ENCODE measurements around the gene BID. TPM values are rescaled to one million over a fixed set of nuclear protein-coding genes. Genes with fewer than 3 reads are reported as not detected.
A peak's percentile ranks its signal among the peaks of the same experiment; 100 is the strongest.

BID gene
- total RNA-seq, 1 experiment from 2014 or later = 32.5 TPM

GRCh38 chr22:17772249-17772957 lies 1.9 kb downstream of the BID start:
- CTCF ChIA-PET = interaction anchor here (1.2 to 8.2 kb wide), 9 partner anchors 14 to 304 kb away, joined by 3 to 92 read pairs (median 8); no protein-coding TSS in a partner anchor

GRCh38 chr22:17770180-17771077 lies 3.8 kb downstream of the BID start:
- H3K4me1 Mint-ChIP-seq = peaks cover 17% of the 10 kb centered on the region
- no peaks in the 10 kb centered on the region for H3K36me3 Mint-ChIP-seq
- ChIA-PET POLR2A (no interaction called here), CTCF (interaction anchor here (0.6 to 8.2 kb wide), 4 partner anchors 10 to 27 kb away, joined by 5 to 92 read pairs (median 22); no protein-coding TSS in a partner anchor)
- peak overlapping the region; percentile 49; the same call in 1 of the 2 replicates for H3K27ac Mint-ChIP-seq
- H3K27me3 Mint-ChIP-seq (ENCODE audit: low read depth) = peaks cover 5% of the 10 kb centered on the region; the same call in 1 of the 2 replicates
- no peak overlapping the region for H3K4me3 Mint-ChIP-seq
- DNase-seq (ENCODE audit: low spot score) = no peak
- no peaks in the 10 kb centered on the region for H3K9me3 Mint-ChIP-seq
- ATAC-seq = no peak
- TF ChIP-seq NFE2L1 (CRISPR knock-in tag; IDR thresholded peaks at IDR 0.05) (no peak), ATF3 (CRISPR knock-in tag; conservative IDR thresholded peaks at IDR 0.05) (no peak), CTCF (IDR thresholded peaks at IDR 0.05) (no peak), MAX (CRISPR knock-in tag; IDR thresholded peaks at IDR 0.05) (no peak), SOX15 (CRISPR knock-in tag; IDR thresholded peaks at IDR 0.05) (no peak), ERG (CRISPR knock-in tag; IDR thresholded peaks at IDR 0.05) (no peak), OVOL2 (CRISPR knock-in tag; IDR thresholded peaks at IDR 0.05; ENCODE audit: borderline replicate concordance) (no peak), CBFB (CRISPR knock-in tag; IDR thresholded peaks at IDR 0.05; ENCODE audit: low read depth) (no peak), ZNF232 (CRISPR knock-in tag; IDR thresholded peaks at IDR 0.05) (no peak)

More at GRCh38 chr22:17772249-17772957, 1.9 kb downstream of the BID start:
- DNase-seq (ENCODE audit: low spot score) (no peak), ATAC-seq (no peak)
- no peaks in the 10 kb centered on the region for H3K36me3 Mint-ChIP-seq
- peaks cover 20% of the 10 kb centered on the region for H3K4me1 Mint-ChIP-seq
- POLR2A ChIA-PET = interaction anchor here (1.3 to 2.3 kb wide), 3 partner anchors 12 to 30 kb away, joined by 3 to 13 read pairs (median 4); no protein-coding TSS in a partner anchor
- H3K4me3 Mint-ChIP-seq = peak overlapping the region; percentile 70
- H3K9me3 Mint-ChIP-seq = no peaks in the 10 kb centered on the region
- H3K27me3 Mint-ChIP-seq (ENCODE audit: low read depth) = peaks cover 5% of the 10 kb centered on the region; the same call in 1 of the 2 replicates
- no peak overlapping the region for H3K27ac Mint-ChIP-seq
- TF ChIP-seq PRRX2 (CRISPR knock-in tag; IDR thresholded peaks at IDR 0.05) = no peak
- no peak for TF ChIP-seq GRHL2 (CRISPR knock-in tag; IDR thresholded peaks at IDR 0.05; ENCODE audit: insufficient replicate concordance, severe bottlenecking)
- no peak for TF ChIP-seq ZNF317 (CRISPR knock-in tag; IDR thresholded peaks at IDR 0.05; ENCODE audit: borderline replicate concordance, low read depth)
- no peak for TF ChIP-seq ZNF138 (CRISPR knock-in tag; conservative IDR thresholded peaks at IDR 0.05)
- no peak for TF ChIP-seq ARID4B (CRISPR knock-in tag; IDR thresholded peaks at IDR 0.05; ENCODE audit: borderline replicate concordance)
- no peak for TF ChIP-seq NR2C2 (CRISPR knock-in tag; IDR thresholded peaks at IDR 0.05)
- TF ChIP-seq JAZF1 (CRISPR knock-in tag; IDR thresholded peaks at IDR 0.05) = no peak
- TF ChIP-seq ZNF512 (CRISPR knock-in tag; IDR thresholded peaks at IDR 0.05; ENCODE audit: borderline replicate concordance) = no peak
- TF ChIP-seq MYBL2 (CRISPR knock-in tag; IDR thresholded peaks at IDR 0.05) = no peak

Data from WTC11 (cell line).